ENCODE measurements around the gene RPL10L.

- TF ChIP-seq CTCF (IDR thresholded peaks at IDR 0.05) = no peak
- TF ChIP-seq POLR2A (IDR thresholded peaks at IDR 0.05) = no peak
Observed at GRCh38 chr14:46663382-46663781, 11.8 kb upstream of the RPL10L start.
